Memory B cell (primary cell): Measurements from ENCODE around the gene CHMP5.

Experiments
- ATAC-seq: fragments of 150-1000 bp; cut with Tn5 transposase; 2 replicates; pipeline ENCODE4 v1.10.0; 2021; ENCODE audit warnings: low read depth, mild to moderate bottlenecking, moderate library complexity
- DNase-seq, 2 donors: peaks; one replicate each; pipeline ENCODE4 v3.0.0; 2022; ENCODE audit warnings: low spot score in 2 of 2
- H3K27ac Mint-ChIP-seq: one replicate; pipeline ENCODE4 v1.8.0; 2022; ENCODE audit warnings: mild to moderate bottlenecking, moderate library complexity, mixed read lengths
- H3K27me3 Mint-ChIP-seq: one replicate; pipeline ENCODE4 v1.8.0; 2022; ENCODE audit warnings: mixed read lengths
- H3K36me3 Mint-ChIP-seq: one replicate; pipeline ENCODE4 v1.8.0; 2022; ENCODE audit warnings: mild to moderate bottlenecking, mixed read lengths
- H3K4me1 Mint-ChIP-seq: one replicate; pipeline ENCODE4 v1.8.0; 2022; ENCODE audit warnings: mixed read lengths
- H3K4me3 Mint-ChIP-seq: one replicate; pipeline ENCODE4 v1.8.0; 2022; ENCODE audit warnings: mild to moderate bottlenecking, moderate library complexity, mixed read lengths
- H3K9me3 Mint-ChIP-seq: one replicate; pipeline ENCODE4 v1.8.0; 2022; ENCODE audit warnings: mixed read lengths

Gene CHMP5

GRCh38 chr9:33254211-33254610 is 10.6 kb upstream of the CHMP5 start:
- peaks cover 21% of the 10 kb centered on the region for H3K36me3 Mint-ChIP-seq
- H3K4me3 Mint-ChIP-seq: no peak overlapping the region
- peaks cover 6% of the 10 kb centered on the region for H3K4me1 Mint-ChIP-seq
- no peak for ATAC-seq
- DNase-seq: no peak
- H3K9me3 Mint-ChIP-seq: no peaks in the 10 kb centered on the region
- H3K27ac Mint-ChIP-seq: no peak overlapping the region
- no peaks in the 10 kb centered on the region for H3K27me3 Mint-ChIP-seq

- Mint-ChIP-seq H3K9me3 (no peaks in the 10 kb centered on the region), H3K27me3 (no peaks in the 10 kb centered on the region), H3K27ac (no peak overlapping the region), H3K4me3 (no peak overlapping the region), H3K4me1 (peaks cover 3% of the 10 kb centered on the region), H3K36me3 (peaks cover 28% of the 10 kb centered on the region)
- ATAC-seq: no peak
- DNase-seq: no peak
Measured at GRCh38 chr9:33255014-33255413, 9.8 kb upstream of the CHMP5 start.

GRCh38 chr9:33255471-33255870 is 9.4 kb upstream of the CHMP5 start:
- H3K4me3 Mint-ChIP-seq: no peak overlapping the region
- DNase-seq: no peak
- no peaks in the 10 kb centered on the region for H3K27me3 Mint-ChIP-seq
- peaks cover 2% of the 10 kb centered on the region for H3K4me1 Mint-ChIP-seq
- H3K9me3 Mint-ChIP-seq: no peaks in the 10 kb centered on the region
- H3K36me3 Mint-ChIP-seq: peaks cover 32% of the 10 kb centered on the region
- no peak for ATAC-seq
- H3K27ac Mint-ChIP-seq: no peak overlapping the region

- peaks cover 33% of the 10 kb centered on the region for H3K36me3 Mint-ChIP-seq
- no peak for DNase-seq
- ATAC-seq: no peak
- H3K27ac Mint-ChIP-seq: no peak overlapping the region
- no peaks in the 10 kb centered on the region for H3K27me3 Mint-ChIP-seq
- peaks cover 2% of the 10 kb centered on the region for H3K4me1 Mint-ChIP-seq
- no peaks in the 10 kb centered on the region for H3K9me3 Mint-ChIP-seq
- no peak overlapping the region for H3K4me3 Mint-ChIP-seq
Measured at GRCh38 chr9:33256236-33256635, 8.6 kb upstream of the CHMP5 start.

GRCh38 chr9:33257276-33257675 is 7.6 kb upstream of the CHMP5 start:
- no peak overlapping the region for H3K4me3 Mint-ChIP-seq
- H3K9me3 Mint-ChIP-seq: no peaks in the 10 kb centered on the region
- ATAC-seq (no peak), DNase-seq (no peak)
- H3K36me3 Mint-ChIP-seq: peaks cover 35% of the 10 kb centered on the region
- no peaks in the 10 kb centered on the region for H3K27me3 Mint-ChIP-seq
- H3K4me1 Mint-ChIP-seq: peaks cover 2% of the 10 kb centered on the region
- H3K27ac Mint-ChIP-seq: no peak overlapping the region

- Mint-ChIP-seq H3K27ac (no peak overlapping the region), H3K27me3 (no peaks in the 10 kb centered on the region), H3K36me3 (peaks cover 30% of the 10 kb centered on the region), H3K4me1 (peaks cover 17% of the 10 kb centered on the region), H3K9me3 (no peaks in the 10 kb centered on the region), H3K4me3 (no peak overlapping the region)
- ATAC-seq: no peak
- no peak for DNase-seq
Measured at GRCh38 chr9:33260372-33260771, 4.5 kb upstream of the CHMP5 start.

GRCh38 chr9:33263131-33264002 is 1.5 kb upstream of the CHMP5 start:
- H3K27ac Mint-ChIP-seq: peak overlapping the region; percentile 98
- no peaks in the 10 kb centered on the region for H3K27me3 Mint-ChIP-seq
- peak overlapping the region; percentile 93 for H3K4me3 Mint-ChIP-seq
- no peaks in the 10 kb centered on the region for H3K9me3 Mint-ChIP-seq
- peaks cover 30% of the 10 kb centered on the region for H3K36me3 Mint-ChIP-seq
- ATAC-seq: no peak
- no peak for DNase-seq
- H3K4me1 Mint-ChIP-seq: peaks cover 32% of the 10 kb centered on the region

- ATAC-seq: peak; percentile 2
- Mint-ChIP-seq H3K4me3 (peak overlapping the region; percentile 93), H3K27ac (peak overlapping the region; percentile 98), H3K36me3 (peaks cover 24% of the 10 kb centered on the region), H3K9me3 (no peaks in the 10 kb centered on the region), H3K27me3 (no peaks in the 10 kb centered on the region), H3K4me1 (peaks cover 32% of the 10 kb centered on the region)
- DNase-seq: no peak
Measured at GRCh38 chr9:33264003-33264472, 811 bp upstream of the CHMP5 start.

GRCh38 chr9:33265211-33265865 is 489 bp downstream of the CHMP5 start:
- Mint-ChIP-seq H3K4me3 (peak overlapping the region; percentile 93), H3K4me1 (peaks cover 30% of the 10 kb centered on the region), H3K9me3 (no peaks in the 10 kb centered on the region), H3K27me3 (no peaks in the 10 kb centered on the region), H3K27ac (peak overlapping the region; percentile 98), H3K36me3 (peaks cover 12% of the 10 kb centered on the region)
- DNase-seq: peak in 1 of 2 donors; percentile 18
- ATAC-seq: no peak

GRCh38 chr9:33267151-33267767 is 2.4 kb downstream of the CHMP5 start:
- Mint-ChIP-seq H3K4me3 (no peak overlapping the region), H3K4me1 (peaks cover 30% of the 10 kb centered on the region), H3K27ac (peak overlapping the region; percentile 33), H3K27me3 (no peaks in the 10 kb centered on the region), H3K9me3 (no peaks in the 10 kb centered on the region), H3K36me3 (peaks cover 22% of the 10 kb centered on the region)
- no peak for ATAC-seq
- no peak for DNase-seq

GRCh38 chr9:33270146-33270545 is 5.3 kb downstream of the CHMP5 start:
- Mint-ChIP-seq H3K4me1 (peaks cover 19% of the 10 kb centered on the region), H3K27ac (no peak overlapping the region), H3K4me3 (no peak overlapping the region), H3K9me3 (no peaks in the 10 kb centered on the region), H3K27me3 (no peaks in the 10 kb centered on the region), H3K36me3 (peaks cover 26% of the 10 kb centered on the region)
- DNase-seq (no peak), ATAC-seq (no peak)

- DNase-seq: no peak
- Mint-ChIP-seq H3K27ac (no peak overlapping the region), H3K4me3 (no peak overlapping the region), H3K9me3 (no peaks in the 10 kb centered on the region), H3K27me3 (no peaks in the 10 kb centered on the region), H3K36me3 (peaks cover 28% of the 10 kb centered on the region), H3K4me1 (peaks cover 7% of the 10 kb centered on the region)
- ATAC-seq: no peak
Measured at GRCh38 chr9:33272061-33272460, 7.2 kb downstream of the CHMP5 start.

- H3K27me3 Mint-ChIP-seq: no peaks in the 10 kb centered on the region
- H3K4me3 Mint-ChIP-seq: no peak overlapping the region
- DNase-seq (no peak), ATAC-seq (no peak)
- H3K36me3 Mint-ChIP-seq: peaks cover 33% of the 10 kb centered on the region
- H3K27ac Mint-ChIP-seq: no peak overlapping the region
- no peaks in the 10 kb centered on the region for H3K9me3 Mint-ChIP-seq
- peaks cover 2% of the 10 kb centered on the region for H3K4me1 Mint-ChIP-seq
Measured at GRCh38 chr9:33273266-33273971, 8.6 kb downstream of the CHMP5 start.

GRCh38 chr9:33273972-33274328 is 9.1 kb downstream of the CHMP5 start:
- H3K27ac Mint-ChIP-seq: no peak overlapping the region
- no peak overlapping the region for H3K4me3 Mint-ChIP-seq
- DNase-seq (no peak), ATAC-seq (no peak)
- H3K27me3 Mint-ChIP-seq: no peaks in the 10 kb centered on the region
- peaks cover 33% of the 10 kb centered on the region for H3K36me3 Mint-ChIP-seq
- H3K9me3 Mint-ChIP-seq: no peaks in the 10 kb centered on the region
- H3K4me1 Mint-ChIP-seq: peaks cover 2% of the 10 kb centered on the region
